ENCODE data around the gene DENND6B.

Gene DENND6B

DNA sequence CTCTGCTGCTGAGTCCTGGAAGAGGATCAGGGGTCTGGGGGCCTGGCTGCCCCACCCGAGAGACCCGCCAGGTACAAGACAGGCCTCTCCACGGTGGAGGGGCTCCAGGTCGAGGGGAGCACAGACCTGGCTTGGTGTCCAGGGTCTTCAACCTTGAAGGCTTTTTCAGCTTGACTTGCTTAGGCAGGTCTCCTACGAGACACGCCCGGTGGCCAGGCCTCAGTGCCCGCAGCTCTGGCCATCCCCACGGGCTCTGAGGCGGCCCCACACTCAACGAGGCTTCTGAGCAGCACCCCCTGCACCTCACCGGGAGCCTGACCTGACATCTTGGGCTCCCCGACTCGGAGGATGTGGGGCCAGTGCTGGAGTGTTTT is 12.7 kb downstream of the DENND6B start:
- TF ChIP-seq, protein P1, sequence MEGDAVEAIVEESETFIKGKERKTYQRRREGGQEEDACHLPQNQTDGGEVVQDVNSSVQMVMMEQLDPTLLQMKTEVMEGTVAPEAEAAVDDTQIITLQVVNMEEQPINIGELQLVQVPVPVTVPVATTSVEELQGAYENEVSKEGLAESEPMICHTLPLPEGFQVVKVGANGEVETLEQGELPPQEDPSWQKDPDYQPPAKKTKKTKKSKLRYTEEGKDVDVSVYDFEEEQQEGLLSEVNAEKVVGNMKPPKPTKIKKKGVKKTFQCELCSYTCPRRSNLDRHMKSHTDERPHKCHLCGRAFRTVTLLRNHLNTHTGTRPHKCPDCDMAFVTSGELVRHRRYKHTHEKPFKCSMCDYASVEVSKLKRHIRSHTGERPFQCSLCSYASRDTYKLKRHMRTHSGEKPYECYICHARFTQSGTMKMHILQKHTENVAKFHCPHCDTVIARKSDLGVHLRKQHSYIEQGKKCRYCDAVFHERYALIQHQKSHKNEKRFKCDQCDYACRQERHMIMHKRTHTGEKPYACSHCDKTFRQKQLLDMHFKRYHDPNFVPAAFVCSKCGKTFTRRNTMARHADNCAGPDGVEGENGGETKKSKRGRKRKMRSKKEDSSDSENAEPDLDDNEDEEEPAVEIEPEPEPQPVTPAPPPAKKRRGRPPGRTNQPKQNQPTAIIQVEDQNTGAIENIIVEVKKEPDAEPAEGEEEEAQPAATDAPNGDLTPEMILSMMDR (conservative IDR thresholded peaks at IDR 0.05; ENCODE audit: low read length): no peak
- H3K4me3 ChIP-seq (ENCODE audit: low read length): no peak overlapping the region

GRCh38 chr22:50313600-50313999 is 13.2 kb downstream of the DENND6B start:
- DNase-seq (ENCODE audit: low read depth): no peak
- H3K4me3 ChIP-seq (ENCODE audit: low read length): no peak overlapping the region
- TF ChIP-seq, protein P1 (conservative IDR thresholded peaks at IDR 0.05; ENCODE audit: low read length): no peak

More for the DNA sequence above, 12.7 kb downstream of the DENND6B start:
- DNase-seq (ENCODE audit: low read depth): no peak

GRCh38 chr22:50313021-50313420 is 13.8 kb downstream of the DENND6B start:
- no peak overlapping the region for H3K4me3 ChIP-seq (ENCODE audit: low read length)
- DNase-seq (ENCODE audit: low read depth): no peak
- TF ChIP-seq, protein P1 (conservative IDR thresholded peaks at IDR 0.05; ENCODE audit: low read length): no peak

DNA sequence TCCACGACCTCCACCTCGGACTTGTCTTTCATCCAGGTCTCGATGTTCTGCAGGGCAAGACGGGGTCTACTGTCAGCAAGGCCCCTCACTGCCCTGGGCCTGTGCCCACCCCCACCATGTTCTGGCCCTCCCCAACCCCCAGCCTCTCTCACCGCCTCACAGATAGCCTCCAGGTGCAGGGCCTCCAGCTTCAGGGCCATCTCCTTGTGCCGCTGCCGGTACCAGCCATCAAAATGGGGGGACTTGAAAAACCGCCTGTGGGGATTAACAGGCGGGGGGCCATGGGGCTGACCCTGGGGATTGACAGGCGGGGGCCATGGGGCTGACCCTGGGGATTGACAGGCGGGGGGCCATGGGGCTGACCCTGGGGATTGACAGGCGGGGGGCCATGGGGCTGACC is 14.4 kb downstream of the DENND6B start:
- H3K4me3 ChIP-seq (ENCODE audit: low read length): no peak overlapping the region
- no peak for DNase-seq (ENCODE audit: low read depth)
- TF ChIP-seq, protein P1 (conservative IDR thresholded peaks at IDR 0.05; ENCODE audit: low read length): no peak

GRCh38 chr22:50311606-50312351 is 15.0 kb downstream of the DENND6B start:
- TF ChIP-seq, protein P1 (conservative IDR thresholded peaks at IDR 0.05; ENCODE audit: low read length): no peak
- no peak overlapping the region for H3K4me3 ChIP-seq (ENCODE audit: low read length)
- DNase-seq (ENCODE audit: low read depth): no peak

GRCh38 chr22:50310949-50311444 is 15.8 kb downstream of the DENND6B start:
- TF ChIP-seq, protein P1 (conservative IDR thresholded peaks at IDR 0.05; ENCODE audit: low read length): no peak
- no peak overlapping the region for H3K4me3 ChIP-seq (ENCODE audit: low read length)

DNA sequence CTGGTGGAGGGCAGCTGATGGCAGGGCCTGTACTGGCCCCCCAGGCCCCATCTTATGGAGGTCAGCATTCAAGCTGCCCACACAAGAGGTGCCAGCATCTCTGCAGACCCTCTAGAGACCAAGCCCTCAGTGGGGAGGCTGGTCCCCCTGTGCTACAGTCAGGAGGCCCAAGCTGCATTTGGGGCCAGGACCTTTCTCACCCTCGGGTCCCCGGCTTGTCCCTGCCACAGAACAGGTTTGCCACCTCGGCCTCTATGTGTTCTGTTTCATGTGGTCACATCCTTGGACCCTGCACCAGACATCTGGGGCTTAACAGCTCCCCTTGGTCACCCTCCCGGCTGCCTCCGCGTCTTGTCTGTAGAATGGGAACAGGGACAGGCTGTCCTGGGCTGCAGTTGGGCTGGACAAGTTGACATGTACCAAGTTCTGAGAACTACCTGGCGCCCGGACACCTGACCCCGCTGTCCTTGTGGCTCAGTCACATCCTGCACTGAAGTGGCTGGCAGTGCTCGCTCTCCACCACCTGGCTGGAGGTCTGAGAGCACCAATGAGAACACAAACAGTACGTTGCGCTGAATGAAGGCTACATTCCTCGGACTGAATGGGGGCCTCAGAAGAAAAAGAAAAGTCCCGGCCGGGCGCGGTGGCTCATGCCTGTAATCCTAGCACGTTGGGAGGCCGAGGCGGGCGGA is 16.6 kb downstream of the DENND6B start:
- H3K4me3 ChIP-seq (ENCODE audit: low read length): no peak overlapping the region
- no peak for DNase-seq (ENCODE audit: low read depth)
- TF ChIP-seq, protein P1 (conservative IDR thresholded peaks at IDR 0.05; ENCODE audit: low read length): no peak

More at GRCh38 chr22:50310949-50311444, 15.8 kb downstream of the DENND6B start:
- DNase-seq (ENCODE audit: low read depth): no peak

Data from AG10803 (cell line).